Pons (tissue), 1 donor: ENCODE measurements around the gene IDNK.
"Not testable (repeated sequence)": the region's sequence is repeated elsewhere in the genome, so short reads cannot be mapped to it uniquely, and the experiment has no call there.

Experiments
- DNase-seq: peaks from one replicate; pipeline ENCODE4 v3.0.0-alpha.2; 2016; ENCODE audit warnings: low spot score

IDNK gene

DNA sequence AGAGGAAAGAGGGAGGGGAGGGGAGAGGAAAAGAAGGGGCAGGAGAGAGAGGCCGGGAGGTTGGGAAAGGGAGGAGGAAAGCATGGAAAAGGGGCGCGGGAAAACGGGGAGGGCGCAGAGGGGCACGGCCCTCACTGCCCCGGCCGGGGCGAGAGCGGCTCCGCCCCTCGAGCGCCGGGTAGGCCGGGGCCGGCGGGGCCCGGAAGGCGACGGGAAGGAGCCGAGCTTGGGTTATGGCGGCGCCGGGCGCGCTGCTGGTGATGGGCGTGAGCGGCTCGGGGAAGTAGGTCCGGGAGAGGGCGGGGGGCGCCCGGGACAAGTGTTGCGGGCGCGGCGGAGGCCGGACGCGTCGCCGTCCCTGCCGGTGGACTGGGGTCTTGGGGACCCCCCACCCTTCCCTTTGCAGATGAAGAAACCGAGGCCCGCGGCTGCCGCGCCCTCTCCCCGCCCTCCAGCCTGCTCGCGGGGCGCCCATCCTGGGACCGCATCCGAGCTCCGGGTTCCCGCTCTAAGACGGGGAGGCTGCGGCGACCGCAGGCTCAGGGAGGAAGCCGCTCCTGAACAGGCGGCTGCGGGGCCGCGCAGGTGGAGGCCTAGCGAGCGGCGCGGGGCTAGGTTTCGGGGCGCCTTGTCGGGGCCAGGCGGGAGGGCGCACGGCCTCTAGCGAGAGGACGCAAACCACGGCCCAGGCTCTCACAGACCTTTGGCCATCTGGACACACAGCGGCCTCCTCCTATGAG is at the start of gene IDNK:
TSS of gene IDNK (plus strand) at position 205 of the 740 bp plus-strand sequence. CDS start at position 234, 29 bp downstream.
- peak; percentile 65 for DNase-seq

DNA sequence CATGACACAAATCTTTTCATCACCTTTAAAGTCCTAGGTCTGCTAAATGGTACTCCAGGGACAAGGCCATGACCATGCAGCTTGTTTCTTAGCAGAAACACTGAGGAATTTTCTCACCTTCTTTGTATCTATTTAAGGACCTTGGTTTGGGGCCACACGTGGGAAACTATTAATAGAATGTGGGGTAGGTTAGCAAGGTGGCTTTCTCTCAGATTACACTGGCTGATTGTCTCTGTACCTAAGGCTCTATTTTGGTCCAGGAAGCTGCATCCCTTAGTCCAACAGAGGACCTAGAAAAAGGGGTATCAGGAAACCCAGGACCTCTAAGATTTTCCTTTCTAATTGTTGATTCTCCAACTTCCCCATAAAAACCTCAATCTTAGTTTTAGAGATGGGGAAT is 48.5 kb upstream of the IDNK start:
- no peak for DNase-seq

DNA sequence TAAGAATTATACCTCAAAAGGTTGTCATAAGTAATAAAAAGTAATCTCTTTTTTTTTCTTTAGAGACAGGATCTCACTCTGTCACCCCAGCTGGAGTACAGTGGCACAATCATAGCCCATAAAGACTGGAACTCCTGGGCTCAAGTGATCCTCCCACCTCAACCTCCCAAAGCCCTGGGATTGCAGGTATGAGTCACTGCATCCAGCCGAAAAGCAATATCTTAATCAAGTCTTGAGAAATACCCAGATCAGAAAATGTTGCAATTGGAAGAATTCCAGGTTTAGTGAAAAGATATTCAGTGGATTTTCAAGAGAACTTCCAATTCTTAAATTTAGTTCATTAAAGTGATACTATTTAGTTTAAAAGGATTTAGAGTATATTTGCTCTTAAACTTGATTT is 40.9 kb upstream of the IDNK start:
- no peak for DNase-seq

DNA sequence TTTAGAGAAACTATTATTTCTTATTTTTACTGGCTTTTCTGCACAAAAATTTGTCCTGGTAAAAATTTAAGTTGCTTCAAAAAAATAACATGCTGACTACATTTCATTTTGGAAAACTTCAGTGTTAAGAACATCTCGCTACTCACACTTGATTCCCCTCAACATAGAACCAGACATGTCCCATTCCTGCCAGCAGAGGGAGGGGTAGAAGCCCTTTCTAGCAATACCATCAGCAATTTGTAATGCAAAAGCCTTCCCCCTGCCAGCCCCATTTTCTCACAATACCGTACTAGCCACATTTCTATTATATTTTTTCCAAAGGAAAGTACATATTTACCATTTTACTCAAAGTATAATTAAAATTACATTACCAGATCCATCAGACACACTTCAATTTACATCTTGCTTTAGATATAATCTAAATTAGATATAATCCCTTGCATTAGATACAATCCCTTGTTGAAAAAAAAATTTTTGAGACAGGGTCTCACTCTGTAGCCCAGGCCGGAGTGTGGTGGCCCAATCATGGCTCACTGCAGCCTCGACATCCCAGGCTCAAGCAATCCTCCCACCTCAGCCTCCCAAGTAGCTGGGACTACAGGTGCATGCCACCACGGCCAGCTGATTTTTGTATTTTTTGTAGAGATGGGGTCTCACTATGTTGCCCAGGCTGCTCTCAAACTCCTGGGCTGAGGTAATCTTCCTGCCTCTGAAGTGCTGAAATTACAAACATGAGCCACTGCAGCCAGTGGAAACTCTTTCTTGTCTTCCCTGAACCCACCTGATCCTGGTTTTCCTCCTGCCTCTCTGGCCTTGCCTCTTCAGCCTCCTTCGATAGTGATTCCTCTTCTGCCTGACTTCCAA is 39.6 kb upstream of the IDNK start:
- DNase-seq, result peak; percentile 22

DNA sequence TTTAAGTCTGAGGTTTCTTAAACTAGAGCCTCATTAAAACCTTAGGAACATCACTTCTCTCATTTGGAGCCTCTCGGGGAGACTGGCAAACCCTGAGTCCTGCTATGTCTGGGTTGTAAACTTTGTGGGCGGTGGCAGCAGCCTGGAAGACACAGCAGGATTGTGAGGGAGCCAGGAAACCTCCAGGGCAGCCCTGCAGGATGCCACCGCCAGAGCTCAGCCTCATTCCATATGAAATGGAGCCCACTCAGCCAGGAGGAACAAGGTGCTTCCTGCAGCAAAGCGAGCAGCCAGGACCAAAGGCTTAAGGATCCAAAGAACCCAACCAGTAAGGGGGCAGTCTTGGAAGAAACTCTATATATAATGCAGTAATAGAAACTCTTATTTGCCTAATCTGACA is 37.9 kb upstream of the IDNK start:
- no peak for DNase-seq

DNA sequence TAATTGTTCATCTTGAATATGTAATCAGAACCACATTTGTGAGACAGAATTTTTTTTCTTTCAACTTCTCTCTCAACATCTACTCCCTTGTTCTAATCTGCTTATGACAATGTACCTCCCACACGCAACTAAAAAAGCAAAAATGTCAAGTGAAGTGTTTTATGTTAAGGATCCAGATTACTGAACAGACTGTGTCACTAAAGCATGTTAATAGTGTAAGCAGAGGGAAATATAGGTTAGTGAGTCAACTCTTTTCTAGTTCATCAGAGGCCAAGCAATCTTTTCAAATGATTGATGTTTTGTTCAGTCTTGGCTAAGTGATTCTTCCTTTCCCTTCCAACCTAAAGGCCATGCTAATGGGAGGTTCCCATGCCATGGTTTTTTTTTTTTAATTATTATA is 34.7 kb upstream of the IDNK start:
- no peak for DNase-seq

DNA sequence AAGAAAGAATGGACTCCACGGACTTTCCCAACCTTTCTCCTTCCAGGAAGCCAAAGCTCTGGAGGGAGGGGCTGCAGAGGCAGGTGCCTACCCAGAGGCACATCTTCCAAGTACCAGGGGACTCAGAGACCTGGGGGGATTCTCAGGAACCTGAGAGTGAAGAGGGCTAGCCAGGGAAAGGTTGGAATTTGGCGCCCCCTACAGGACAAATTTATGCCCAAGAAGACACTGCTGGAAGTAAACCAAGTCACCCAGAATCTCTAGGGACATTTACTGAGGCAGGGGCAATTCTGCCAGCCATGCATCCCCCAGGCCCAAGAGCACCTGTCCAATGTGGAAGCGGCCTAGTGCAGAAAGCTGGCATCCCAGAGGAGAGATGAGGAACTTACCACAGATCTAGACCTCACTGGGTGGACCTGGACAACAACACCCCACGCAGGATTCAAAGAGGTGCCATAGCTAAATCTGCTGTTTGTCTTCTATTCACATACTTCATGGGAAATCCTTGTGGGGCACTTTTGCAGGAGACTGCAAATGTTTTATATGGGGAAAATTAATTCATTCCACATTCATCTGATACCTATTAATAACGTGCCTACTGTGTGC is 25.9 kb upstream of the IDNK start:
- DNase-seq, result no peak

DNA sequence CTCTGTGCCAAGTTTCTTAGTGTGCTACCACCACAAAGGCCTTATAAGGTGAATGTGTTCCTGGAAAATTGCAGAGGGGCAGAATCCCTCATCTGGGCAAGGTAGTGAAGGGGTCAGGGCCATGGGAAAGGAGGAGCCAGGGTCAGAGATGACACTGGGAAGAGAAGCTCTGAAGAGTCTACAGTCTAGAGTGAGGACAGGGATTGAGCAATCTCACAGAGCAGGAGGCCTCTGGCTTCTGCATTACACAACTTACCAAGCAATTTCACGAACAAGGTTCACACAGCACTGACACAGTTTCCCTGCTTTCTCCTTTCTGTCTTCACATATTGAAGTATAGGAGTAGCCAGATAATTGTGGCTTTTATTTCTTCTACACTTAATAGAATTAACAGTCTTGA is 24.5 kb upstream of the IDNK start:
- no peak for DNase-seq

DNA sequence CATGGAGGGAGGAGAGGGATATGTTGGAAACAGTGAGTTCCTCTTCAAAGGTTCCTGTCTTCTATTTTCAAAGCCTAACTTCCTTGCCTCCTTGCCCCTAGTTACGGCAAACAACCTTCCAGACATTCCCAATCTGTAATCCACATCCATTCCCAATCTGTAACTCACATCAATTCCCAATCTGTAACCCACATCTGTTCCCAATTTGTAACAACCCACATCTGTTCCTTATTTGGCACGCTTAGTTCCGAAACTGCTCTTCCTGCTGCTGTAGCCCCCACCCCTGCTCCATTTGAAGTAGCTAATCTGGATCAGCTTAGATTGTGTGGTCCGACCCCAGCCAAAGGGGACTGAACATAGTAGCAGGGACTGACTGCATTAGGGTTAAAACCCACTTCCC is 23.9 kb upstream of the IDNK start:
- no peak for DNase-seq

DNA sequence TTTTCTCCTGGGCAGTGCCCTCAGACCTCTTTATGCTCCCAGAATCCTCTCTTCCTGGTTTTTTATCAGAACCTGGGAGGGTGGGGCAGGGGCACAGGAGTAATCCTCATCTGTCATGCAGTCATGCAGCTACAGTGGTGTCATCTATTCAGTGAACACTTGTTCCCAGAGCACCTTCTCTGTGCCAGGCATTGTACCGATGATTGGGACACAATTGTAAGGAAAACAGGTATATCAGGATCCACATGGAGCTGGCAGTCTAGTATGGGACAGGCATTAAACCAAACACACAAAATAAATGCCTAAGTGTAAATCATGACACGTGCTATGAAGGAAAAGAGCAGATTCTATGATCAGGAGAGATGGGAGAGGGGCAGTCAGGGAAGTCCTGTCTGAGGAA is 21.5 kb upstream of the IDNK start:
- no peak for DNase-seq

DNA sequence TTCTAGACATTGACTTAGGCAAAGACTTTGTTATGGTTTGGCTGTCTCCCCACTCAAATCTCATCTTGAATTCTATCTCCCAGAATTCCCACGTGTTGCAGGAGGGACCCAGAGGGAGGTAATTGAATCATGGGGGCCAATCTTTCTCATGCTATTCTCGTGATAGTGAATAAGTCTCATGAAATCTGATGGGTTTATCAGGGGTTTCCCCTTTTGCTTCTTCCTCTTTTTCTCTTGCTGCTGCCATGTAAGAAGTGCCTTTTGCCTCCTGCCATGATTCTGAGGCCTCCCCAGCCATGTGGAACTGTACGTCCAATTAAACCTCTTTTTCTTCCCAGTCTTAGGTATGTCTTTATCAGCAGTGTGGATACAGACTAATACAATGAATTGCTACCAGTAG is 15.3 kb upstream of the IDNK start:
- DNase-seq, result not testable (repeated sequence)

DNA sequence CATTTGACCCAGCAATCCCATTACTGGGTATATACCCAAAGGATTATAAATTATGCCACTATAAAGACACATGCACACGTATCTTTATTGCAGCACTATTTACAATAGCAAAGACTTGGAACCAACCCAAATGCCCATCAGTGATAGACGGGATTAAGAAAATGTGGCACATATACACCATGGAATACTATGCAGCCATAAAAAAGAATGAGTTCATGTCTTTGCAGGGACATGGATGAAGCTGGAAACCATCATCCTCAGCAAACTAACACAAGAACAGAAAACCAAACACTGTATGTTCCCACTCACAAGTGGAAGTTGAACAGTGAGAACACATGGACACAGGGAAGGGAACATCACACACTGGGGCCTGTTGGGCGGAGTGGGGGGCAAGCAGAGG is 9.6 kb upstream of the IDNK start:
- DNase-seq, result not testable (repeated sequence)

DNA sequence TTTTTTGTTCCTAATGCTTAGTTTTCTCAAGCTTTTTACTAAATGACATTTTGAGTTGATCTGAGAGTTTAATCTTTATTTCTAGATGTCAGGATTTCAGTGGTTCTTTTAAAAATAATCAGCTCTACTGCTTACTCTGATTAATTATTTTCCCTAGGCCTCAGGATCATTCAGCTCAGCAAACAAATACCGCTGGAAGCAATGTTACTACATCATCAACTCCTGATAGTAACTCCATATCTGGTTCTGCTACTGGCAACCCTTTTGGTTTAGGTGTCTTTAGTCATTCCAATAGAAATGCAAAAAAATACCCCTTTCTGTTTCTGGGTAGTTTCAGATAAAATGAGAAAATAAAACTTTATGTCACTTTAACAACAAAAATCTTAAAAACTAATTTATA is 5.6 kb upstream of the IDNK start:
- no peak for DNase-seq

DNA sequence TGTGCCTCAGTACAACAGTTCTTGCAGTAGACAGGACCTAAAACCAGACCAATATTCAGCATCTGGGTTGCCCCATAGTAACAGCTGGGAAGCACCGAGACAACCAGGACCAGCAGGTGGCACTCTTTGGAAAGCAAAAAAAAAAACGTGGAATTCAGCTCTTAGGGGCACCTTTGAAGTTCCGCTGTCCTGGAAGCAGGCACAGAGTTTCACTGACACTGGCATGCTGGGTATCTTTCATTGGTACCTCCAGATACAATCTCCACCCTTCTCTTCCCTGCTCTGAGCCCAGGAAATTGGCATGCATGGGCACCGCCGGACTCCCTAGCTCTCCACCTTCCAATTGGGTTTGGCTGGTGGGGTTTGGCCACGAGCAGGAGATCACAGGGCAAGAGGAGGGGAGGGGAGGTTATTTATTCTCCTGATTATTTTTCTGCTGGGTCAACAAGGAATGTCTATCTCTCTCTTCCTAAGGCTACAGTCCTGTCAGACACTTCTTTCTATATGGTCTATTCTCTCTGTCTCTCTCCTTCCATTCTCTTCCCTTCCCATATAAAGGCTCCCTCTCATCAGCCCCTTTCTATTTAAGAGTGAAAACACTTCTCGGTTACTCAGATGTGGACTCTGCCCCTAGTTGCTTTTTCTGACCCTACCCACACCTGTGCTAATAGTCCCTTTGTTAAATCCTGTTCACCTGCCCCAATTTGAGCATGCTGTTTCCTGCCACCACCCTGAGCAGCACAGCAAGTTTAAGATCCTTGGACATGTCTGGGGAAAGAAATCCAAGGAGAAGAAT is 1.9 kb upstream of the IDNK start:
- DNase-seq, result peak; percentile 62

DNA sequence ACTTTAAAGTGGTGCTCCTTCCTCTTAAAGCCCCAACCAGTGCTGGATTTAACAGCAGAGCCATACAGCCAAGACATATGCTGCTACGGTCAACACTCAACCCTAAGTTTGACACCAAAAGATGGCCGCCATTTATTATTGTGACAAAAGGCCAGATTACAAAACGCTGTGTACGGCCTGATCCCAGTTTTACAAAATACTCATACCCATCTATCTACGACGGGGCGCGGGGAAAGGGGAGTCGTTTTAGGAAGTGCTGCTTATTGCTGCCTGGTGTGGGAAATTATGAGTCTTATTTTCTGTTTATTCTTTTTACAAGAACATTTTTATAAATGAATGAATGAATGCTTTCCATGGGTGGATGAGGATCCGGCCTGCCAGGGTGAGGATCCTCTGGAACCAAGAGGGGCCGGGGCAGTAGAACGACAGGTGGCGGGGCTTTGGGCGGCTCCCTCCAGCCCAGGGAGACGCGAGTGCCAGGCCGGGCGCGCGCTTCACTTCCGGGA is 457 bp upstream of the IDNK start:
- peak; percentile 21 for DNase-seq

DNA sequence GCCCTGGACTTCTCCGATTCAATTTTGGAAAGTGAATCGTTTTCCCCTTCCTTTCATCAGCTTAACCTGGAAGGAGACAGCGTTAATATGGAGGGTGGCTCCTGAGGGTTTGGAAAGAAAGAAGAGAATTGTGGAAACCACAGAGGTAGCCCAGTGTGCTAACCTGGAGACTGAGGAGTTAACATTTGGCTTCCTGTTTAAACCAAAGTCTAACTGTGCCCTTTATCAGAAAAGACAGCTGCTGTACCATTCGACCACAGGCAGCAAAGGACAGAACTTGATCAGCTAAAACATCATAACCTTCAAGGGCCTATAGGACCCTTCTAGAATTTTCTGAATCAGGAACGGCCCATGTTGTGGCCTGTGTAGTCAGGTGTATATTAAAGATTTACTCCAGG is 735 bp downstream of the IDNK start:
- peak; percentile 42 for DNase-seq

DNA sequence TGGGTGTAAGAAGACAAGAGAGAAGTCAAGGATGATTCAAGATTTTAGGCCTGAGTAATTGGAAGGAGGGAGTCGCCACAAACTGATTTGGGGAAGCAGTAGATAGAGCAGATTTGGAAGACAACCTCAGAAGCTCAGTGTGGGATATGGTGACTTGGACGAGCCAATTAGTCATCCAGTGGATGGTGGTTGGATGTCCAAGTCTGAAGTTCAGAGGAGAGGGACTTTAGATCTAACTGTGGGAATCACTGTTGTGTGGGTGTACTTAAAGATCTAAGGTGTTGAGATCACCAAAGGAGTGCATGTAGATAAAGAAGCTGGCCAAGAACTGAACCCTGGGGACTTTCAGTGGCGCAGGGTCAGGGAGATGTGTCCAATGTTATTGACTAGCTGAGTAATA is 2.2 kb downstream of the IDNK start:
- DNase-seq, result no peak

DNA sequence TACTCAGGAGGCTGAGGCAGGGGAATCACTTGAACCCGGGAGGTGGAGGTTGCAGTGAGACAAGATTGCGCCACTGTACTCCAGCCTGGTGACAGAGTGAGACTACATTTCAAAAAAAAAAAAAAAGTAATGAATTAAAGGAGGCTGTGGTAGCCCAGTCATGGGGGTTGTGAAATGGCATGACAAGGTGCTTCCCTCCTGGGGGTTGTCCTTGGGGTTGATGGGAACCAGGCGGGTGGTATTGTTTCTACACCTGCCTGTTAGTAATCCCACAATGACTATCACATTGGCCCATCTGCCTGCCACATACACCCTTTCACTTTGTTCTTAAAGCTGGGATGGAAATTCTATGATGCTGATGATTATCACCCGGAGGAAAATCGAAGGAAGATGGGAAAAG is 5.6 kb downstream of the IDNK start:
- DNase-seq, result no peak

DNA sequence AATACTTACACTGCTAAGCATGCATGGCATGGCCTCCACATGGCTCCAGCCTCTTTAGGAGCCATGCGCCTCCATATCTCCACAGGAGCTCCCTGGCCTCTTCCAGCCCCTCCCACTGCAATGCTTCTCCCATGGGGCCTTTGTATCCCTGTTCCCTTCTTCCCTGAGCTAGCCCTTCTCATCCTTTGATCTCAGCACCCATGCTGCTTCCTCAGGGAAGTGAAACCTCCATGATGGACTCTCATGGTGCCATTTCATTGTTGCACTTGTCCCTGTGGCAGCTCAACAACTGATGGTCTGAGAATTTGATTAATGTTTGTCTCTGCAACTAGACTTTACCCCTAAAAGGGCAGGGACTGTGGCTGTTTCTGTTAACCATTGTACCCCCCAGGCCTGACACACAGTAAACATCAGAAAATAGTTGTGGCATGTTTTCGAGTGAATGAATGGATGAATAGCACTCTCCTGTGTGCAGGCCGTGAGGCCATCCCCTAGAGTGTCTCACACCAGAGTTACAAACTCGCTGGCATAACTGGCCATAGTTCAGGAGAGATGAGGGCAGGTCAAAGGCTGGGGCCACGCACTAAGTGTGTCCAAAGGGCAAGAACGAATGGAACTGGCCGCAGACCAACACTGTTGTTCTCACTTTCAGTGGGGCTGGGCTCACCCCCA is 6.6 kb downstream of the IDNK start:
- DNase-seq, result no peak

DNA sequence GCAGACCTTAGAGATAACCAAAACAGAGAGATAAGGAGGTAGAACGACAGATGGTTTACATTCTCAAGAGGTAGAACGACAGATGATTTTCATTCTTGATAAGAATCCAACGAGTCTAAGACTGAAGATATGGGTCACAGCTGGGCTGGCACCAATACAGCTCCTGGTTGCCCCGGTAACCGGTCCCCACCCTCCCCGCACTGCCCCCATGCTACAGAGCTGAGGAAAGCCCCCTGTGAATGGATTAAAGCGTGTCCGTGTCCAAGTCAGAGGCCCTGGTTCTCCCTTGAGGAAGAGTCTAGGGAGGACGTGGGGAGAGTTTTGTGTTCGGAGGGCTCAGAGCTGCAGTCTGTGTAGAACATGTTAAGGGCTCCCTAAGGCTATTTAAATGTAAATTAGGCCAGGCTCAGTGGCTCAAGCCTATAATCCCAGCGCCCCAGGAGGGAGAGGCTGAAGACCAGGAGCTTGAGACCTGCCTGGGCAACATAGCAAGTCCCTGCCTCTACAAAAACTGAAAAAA is 8.1 kb downstream of the IDNK start:
- DNase-seq, result no peak

DNA sequence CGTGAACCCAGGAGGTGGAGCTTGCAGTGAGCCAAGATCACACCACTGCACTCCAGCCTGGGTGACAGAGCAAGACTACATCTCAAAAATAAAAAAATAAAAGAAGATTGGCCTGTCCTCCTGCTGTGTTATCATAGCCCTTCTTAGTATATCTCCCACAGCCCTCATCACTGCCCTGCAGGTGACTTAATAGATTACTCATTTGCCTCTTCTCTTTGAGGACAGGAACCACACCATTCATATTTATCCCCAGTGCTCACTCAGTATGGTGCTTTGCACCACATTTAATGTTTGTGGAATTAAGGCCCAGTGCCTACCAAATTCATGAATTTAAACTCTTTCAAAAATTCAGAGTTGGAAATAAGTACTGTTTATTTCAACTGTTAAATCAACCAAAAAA is 10.3 kb downstream of the IDNK start:
- DNase-seq, result no peak
